NCI-H2196 treated with DMSO at 0.1 percent for 48 hours (cell line): ENCODE data around the gene IRAK1.
"Not testable (repeated sequence)": the region's sequence is repeated elsewhere in the genome, so short reads cannot be mapped to it uniquely, and the experiment has no call there.

Experiments used
- DNase-seq: peaks from one replicate; lab custom pipeline; 2025; ENCODE audit not compliant: unreplicated experiment; lab: John Stamatoyannopoulos, UW

The IRAK1 gene

GRCh38 chrX:153999359-154000037, 20.2 kb downstream of the IRAK1 start:
- no peak for DNase-seq

DNA sequence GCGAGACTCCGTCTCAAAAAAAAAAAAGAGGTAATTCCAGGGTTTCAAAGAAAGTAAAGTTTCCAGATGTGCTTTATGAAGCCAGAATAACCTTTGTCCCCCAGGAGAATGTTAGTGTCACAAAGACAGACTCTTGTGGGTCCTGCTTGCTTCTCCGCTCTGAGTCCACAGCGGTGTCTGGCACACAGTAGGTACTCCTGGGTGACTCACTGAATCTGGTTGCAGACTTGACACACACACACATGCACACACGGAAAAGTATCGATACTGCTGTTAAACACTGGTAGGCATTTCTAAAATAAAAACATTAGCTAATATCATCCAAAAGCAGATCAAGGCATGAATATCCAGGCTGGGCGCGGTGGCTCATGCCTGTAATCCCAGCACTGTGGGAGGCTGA, 24.2 kb downstream of the IRAK1 start:
- DNase-seq = no peak

GRCh38 chrX:153994398-153994797, 25.3 kb downstream of the IRAK1 start:
- not testable (repeated sequence) for DNase-seq

DNA sequence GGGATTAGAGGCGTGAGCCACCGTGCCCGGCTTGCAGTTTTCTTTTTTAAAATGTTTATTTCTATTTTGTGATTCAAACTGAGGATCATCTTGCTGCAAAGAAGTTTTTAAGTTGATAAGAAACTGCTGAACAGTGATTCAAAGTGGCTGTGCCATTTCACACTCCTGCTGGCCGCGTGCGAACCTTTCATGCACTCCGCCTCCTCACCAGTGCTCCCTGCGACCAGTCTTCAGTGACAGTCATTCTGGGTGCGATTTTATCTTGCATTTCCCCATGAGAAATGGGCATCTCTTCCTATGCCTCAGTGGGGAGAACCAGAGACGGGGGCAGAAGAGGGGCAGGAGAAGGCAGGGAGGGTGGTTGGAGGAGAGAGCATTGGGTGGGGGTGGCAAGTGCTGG, 25.7 kb downstream of the IRAK1 start:
- no peak for DNase-seq

GRCh38 chrX:153993079-153993478, 26.6 kb downstream of the IRAK1 start:
- DNase-seq = no peak

DNA sequence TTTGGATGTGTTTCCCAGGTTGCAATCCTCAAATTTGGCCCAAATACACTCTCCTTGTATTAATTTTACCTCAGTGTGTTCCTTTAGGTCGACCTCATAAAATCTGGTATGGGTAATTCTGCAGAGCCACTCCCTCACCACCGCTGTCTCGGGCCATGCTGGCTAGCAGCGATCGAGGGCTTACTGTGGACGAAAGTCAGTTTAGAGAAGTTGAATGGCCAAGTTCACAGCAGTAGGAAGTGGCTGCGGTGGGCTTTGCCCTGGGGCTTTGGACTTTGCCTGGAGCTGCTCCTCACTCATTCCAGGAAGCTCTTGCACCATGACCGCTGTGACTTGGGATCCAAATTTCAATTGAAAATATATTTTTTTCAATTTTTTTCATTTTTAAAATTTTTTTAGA, 27.5 kb downstream of the IRAK1 start:
- DNase-seq = no peak

- DNase-seq = no peak
Observed at GRCh38 chrX:153991013-153991580, 28.6 kb downstream of the IRAK1 start.

DNA sequence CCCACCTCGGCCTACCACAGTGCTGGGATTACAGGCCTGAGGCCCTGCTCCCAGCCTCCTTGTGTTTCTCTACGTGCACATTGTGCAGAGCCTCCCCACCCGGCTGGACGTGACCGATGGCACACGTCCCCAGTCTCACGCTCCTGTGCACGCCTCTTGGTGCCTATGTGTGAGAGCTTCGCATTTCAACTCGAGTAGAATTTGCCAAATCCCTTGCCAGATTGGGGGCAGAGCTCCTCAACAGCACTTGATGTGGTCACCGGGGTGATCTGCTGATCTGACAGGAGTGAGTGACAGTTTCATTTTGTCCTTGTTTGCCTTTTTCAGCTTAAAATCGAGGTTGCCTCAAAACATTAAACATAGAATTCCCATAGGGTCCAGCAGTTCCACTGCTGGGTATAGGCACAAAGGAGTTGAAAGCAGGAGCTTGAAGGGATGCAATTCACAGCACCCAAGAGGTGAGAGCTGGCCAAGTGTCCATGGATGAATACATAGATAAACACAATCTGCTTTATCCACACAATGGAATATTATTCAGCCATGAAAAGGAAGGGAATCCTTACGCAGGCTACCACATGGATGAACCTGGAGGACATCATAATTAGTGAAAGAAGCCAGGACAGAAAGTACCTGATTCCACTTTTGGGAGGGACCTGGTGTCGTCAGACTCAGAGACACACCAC, 29.6 kb downstream of the IRAK1 start:
- no peak for DNase-seq

GRCh38 chrX:153988493-153988892, 31.2 kb downstream of the IRAK1 start:
- no peak for DNase-seq

GRCh38 chrX:153984351-153985178, 35.1 kb downstream of the IRAK1 start:
- DNase-seq = no peak

GRCh38 chrX:153983321-153983801, 36.3 kb downstream of the IRAK1 start:
- DNase-seq = no peak

DNA sequence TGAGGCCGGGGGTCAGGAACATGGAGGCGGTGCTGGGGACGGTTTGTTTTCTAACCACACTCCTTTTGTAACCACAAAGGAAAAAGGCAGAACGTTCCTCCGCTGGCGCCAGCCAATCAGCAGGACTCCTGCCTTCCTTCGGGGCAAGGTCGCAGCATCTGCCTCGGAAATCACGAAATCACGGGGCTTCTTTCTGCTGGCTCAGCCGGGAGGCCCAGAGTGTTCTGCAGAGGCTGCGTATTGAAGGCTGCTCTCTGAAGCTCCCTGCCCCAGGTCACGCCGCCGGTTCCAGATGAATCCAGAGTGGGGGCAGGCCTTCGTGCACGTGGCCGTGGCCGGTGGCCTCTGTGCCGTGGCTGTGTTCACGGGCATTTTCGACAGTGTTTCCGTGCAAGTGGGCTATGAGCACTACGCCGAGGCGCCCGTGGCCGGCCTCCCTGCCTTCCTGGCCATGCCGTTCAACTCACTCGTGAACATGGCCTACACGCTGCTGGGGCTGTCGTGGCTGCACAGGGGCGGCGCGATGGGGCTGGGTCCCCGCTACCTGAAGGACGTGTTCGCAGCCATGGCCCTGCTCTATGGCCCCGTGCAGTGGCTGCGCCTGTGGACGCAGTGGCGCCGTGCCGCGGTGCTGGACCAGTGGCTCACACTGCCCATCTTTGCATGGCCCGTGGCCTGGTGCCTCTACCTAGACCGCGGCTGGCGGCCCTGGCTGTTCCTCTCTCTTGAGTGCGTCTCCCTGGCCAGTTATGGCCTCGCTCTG, 37.8 kb downstream of the IRAK1 start:
- no peak for DNase-seq

- DNase-seq = no peak
Observed at GRCh38 chrX:153981231-153981630, 38.5 kb downstream of the IRAK1 start.

- DNase-seq = not testable (repeated sequence)
Observed at GRCh38 chrX:153980394-153980793, 39.3 kb downstream of the IRAK1 start.

DNA sequence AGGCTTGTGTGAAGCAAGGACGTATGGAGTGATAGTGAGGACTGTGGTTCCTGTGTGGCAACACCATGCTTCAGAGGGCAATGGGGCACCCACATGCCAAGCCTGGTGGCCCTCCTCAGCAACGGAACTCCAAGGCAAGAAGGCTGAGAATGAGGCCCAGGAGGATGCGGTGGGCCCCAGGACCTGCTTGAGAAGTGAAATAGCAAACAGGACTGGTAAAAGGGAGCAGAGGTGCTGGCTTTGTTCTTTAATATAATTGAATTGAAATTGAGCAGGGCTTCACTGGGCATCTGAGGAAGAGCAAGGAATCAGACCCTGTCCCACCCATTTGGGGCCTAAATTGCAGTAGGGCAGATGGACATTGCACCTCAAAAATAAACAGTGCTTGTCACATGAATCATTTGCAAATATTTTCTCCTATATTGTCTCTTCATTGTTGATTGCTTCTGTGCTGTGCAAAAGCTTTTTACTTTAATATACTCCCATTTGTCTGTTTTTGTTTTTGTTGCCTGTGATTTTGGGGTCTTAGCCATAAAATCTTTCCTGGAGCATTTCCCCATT, 44.9 kb downstream of the IRAK1 start:
- no peak for DNase-seq

DNA sequence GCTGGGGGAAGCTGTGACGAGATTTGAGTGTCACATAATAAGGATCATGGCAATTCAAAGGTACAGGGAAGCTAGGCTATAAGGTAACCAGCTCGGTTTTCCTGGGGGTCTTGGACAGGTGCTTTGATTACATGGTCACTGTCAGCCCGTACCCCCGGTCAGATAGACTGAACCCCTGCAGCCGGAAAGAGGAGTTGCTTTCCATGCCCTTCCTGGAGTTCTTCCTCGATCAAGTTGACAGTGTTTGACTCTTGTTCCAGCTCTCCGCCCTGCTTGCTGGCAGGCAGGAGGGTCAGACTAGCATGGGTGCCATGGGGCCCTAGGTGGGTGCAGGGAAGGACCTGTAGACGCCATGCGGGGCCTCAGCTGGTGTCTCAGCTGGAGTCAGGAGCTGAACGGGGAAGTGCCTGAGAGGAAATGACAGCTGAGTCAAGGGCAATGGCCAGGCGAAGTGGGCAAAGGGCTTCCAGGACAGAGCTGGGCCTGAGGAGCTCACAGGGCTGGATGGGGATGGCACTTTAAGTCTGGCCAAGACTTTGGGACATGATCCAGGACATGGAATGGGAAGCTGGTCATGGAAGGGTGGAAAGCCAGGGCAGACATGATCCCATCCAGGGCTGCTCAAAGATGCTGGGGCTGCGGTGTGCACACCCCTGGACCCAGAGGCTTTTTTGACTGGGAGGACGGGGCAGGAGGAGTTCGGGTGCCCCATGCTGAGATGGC, 45.5 kb downstream of the IRAK1 start:
- DNase-seq = no peak

DNA sequence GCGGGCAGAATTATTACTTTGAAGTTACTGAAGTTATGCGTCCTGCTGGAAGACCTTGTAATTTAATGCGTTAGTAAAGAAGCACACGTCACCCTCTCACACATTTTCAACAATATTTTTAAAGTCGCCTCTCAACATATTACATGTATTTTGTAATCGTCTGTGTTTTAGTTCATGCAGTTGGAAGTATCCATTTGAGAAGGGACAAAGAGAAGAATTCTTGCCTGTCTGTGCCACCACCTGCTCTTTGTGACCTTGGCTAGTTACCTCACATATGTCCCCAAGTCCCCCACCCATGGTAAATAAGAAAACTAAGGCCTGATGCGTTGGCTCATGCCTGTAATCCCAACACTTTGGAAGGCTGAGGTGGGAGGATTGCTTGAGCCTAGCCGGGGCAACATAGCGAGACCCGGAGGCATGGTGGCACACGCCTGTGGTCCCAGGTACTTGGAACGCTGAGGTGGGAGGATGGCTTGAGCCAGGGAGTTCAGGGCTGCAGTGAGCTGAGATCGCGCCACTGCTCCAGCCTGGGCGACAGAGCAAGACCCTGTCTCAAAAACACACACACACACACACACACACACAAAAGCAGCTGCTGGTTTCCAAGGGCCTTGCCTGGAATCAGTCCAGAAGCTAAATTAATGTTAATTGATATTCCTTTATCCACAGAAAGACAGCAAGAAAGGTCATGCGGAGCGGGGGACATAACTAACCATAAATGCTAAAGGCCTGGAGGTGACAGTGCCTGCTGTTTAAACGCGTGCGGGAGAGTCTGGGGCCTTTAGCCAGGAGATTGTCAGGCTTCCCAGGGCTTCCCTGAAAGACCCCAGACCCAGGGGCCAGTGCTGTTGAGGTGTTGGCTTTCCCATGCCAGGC, 46.3 kb downstream of the IRAK1 start:
- DNase-seq = no peak

GRCh38 chrX:153972368-153973126, 47.2 kb downstream of the IRAK1 start, which contains the start of gene TMEM187:
TMEM187 (plus strand) TSS chrX:153972754; CDS start chrX:153982063, 9,309 bp downstream.
- DNase-seq = peak; percentile 58
